Measurements from ENCODE around the gene ZNF76.
"Not testable (repeated sequence)": the region's sequence is repeated elsewhere in the genome, so short reads cannot be mapped to it uniquely, and the experiment has no call there.

ZNF76 gene

GRCh38 chr6:35302604-35303241 is 43.2 kb downstream of the ZNF76 start:
- peak; percentile 87 for DNase-seq

GRCh38 chr6:35304299-35304698 is 44.8 kb downstream of the ZNF76 start:
- DNase-seq = no peak

DNA sequence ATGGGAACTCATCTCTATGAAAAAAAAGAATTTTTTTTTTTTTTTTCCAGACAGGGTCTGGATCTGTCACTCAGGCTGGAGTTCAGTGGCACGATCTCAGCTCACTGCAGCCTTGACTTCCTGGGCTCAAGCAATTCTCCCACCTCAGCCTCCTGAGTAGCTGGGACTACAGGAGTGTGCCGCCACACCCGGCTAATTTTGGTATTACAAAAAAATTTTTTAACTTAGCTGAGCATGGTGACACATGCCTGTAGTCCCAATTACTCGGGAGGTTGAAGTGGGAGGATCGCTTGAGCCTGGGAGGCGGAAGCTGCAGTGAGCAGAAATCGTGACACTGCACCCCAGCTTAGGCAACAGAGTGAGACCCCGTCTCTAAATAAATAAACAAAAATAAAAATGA is 45.6 kb downstream of the ZNF76 start:
- DNase-seq = no peak

- not testable (repeated sequence) for DNase-seq
Measured at GRCh38 chr6:35307138-35307537, 47.6 kb downstream of the ZNF76 start.

DNA sequence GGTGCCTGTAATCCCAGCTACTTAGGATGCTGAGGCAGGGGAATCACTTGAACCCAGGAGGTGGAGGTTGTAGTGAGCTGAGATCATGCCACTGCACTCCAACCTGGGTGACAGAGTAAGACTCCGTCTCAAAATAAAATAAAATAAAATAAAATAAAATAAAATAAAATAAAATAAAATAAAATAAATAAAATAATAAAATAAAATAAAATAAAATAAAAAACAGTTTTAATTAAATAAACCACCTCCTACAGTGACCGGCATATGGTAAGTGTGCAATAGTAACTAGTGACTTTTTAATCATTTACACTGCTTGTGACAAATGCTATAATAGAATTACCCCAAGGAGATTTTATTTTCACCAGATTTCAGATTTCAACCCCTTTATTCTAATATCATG is 49.0 kb downstream of the ZNF76 start:
- not testable (repeated sequence) for DNase-seq

- peak; percentile 43 for DNase-seq
Measured at GRCh38 chr6:35309611-35310264, 50.2 kb downstream of the ZNF76 start.

GRCh38 chr6:35310265-35310831 is 50.8 kb downstream of the ZNF76 start:
- DNase-seq = peak; percentile 66

GRCh38 chr6:35311390-35312075 is 52.0 kb downstream of the ZNF76 start:
- DNase-seq = peak; percentile 71

- DNase-seq = peak; percentile 53
Measured at GRCh38 chr6:35312076-35312800, 52.7 kb downstream of the ZNF76 start.

- no peak for DNase-seq
Measured at GRCh38 chr6:35312807-35313206, 53.3 kb downstream of the ZNF76 start.

DNA sequence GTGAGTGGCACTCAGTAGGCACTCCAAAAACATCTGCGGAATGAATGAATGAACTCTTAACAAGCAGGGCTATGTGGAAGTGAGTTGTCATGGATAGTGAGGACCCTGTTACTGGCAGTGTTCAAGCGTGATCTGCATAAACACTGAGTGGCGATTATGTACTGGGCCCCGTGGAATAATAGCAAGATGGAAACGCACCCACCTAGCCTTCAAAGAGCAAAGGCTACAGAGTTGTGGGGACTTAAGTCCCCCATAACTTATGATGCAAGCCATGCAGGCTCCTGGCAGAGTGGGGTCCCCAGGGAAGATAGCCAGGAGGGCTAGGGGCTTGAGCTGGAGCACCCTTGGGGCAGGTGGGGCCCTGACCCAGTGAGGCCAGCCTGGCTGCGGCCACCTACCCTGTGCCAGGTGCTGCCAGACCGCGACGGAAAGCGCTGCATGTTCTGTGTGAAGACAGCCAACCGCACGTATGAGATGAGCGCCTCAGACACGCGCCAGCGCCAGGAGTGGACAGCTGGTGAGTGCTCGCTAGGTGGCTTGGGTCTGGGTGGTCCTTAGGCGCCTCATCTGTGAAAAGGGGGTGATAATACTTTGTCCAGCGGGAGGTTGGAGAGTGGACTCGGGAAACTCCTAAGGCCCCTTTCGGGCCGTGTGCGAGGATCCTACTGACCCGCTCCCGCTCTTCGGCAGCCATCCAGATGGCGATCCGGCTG is 58.1 kb downstream of the ZNF76 start:
- no peak for DNase-seq

DNA sequence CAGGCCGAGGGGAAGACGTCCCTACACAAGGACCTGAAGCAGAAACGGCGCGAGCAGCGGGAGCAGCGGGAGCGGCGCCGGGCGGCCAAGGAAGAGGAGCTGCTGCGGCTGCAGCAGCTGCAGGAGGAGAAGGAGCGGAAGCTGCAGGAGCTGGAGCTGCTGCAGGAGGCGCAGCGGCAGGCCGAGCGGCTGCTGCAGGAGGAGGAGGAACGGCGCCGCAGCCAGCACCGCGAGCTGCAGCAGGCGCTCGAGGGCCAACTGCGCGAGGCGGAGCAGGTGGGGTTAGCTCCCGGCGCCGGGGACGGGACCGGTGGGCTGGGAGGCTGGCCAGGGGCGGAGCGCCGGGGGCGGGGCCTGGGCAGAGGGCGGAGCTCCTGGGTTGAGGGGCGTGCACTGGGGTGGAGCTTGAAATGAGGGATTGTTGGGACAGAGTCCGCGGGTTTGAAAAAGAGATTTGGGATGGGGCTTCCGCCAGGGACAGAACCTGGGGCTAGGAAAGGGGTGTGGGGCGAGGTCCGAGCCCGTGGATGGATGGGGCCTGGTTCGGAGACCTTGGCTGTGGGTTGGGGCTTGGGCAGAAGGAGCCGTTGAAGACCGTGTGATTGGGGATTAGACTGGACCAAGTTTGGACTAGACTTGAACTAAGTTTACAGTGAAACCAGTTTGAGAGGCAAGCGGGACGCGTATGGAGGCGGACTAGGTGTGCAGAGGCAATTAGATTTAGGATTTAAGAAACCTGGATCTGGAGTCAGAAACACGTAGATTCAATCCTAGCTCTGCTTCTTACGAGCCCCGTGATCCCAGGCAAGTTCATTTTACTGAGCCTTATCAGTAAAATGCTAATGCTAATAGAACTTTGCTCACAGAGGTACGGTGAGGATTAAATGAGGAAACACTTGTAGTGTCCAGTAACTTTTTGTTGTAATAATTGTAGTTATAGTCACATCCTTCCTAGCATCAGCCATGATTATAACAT is 58.9 kb downstream of the ZNF76 start:
- no peak for DNase-seq

DNA sequence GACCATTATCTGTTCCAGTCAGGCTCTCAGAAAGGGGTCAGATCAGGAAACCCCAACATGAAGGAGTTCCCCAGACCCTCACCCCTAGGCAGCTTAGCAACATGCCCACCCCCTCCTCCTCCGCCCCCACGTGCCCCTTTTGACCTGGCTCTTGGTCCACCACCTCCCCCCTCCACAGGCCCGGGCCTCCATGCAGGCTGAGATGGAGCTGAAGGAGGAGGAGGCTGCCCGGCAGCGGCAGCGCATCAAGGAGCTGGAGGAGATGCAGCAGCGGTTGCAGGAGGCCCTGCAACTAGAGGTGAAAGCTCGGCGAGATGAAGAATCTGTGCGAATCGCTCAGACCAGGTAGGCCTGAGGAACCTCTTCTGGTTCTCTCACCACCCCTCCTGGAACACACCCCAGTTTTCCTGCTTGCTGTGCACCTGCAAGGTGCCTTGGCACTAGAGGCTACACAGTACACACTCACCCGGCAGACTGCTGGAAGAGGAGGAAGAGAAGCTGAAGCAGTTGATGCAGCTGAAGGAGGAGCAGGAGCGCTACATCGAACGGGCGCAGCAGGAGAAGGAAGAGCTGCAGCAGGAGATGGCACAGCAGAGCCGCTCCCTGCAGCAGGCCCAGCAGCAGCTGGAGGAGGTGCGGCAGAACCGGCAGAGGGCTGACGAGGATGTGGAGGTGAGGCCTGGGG is 60.0 kb downstream of the ZNF76 start:
- DNase-seq = no peak

DNA sequence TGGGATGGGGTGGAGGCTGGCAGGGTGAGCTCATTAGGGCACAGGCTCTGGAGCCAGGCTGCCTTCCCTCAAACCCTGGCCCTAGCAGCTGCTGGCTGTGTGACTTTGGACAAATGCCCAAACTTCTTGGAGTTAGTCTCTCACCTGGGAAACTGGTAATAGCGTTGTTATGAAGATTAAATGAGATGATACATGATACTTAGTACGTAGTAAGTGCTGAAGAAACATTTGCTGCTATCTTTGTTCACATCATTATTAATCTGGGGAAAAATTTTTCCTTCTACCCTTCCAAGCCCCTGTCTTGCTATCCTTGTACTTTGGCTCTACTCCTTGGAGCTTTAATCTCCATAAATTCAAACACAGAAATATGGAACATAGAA is 60.5 kb downstream of the ZNF76 start:
- no peak for DNase-seq

DNA sequence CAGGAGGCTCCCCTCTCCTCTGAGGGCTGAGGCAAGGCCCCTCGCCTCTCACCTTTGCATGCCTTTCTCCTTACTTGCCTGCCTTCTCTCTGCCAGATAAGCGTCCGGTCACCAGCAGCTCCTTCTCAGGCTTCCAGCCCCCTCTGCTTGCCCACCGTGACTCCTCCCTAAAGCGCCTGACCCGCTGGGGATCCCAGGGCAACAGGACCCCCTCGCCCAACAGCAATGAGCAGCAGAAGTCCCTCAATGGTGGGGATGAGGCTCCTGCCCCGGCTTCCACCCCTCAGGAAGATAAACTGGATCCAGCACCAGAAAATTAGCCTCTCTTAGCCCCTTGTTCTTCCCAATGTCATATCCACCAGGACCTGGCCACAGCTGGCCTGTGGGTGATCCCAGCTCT is 61.6 kb downstream of the ZNF76 start:
- no peak for DNase-seq

- DNase-seq = peak; percentile 76
Measured at GRCh38 chr6:35327349-35328027, 68.0 kb downstream of the ZNF76 start.

GRCh38 chr6:35328108-35328723 is 68.7 kb downstream of the ZNF76 start:
- DNase-seq = no peak

- not testable (repeated sequence) for DNase-seq
Measured at GRCh38 chr6:35328965-35329364, 69.4 kb downstream of the ZNF76 start.

DNA sequence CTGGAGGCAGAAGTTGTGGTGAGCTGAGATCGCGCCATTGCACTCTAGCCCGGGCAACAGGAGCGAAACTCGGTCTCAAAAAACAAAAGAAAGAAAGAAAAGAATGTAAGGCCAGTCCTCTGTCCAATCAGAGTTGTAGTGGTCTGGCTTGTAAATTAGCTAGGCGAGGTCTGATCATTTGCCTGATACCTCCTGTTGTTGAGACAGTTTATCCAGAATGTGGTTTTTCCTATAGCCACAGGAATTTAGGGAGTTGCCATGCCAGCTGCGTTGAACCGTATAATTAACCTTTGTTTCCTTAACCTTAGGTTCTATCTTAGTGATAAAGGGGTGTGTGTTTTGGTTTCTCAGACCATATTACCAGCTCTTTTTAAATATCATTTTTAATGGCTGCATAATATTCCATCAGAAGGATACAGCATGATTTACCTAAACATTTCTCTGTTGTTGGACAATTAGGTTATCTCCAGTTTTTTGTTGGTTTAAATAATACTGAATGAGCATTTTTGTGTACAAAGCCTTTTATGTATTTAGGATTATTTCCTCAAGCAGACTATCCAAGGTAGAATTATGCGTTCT is 71.1 kb downstream of the ZNF76 start:
- DNase-seq = no peak

All from activated CD8-positive, alpha-beta memory T cell treated with anti-CD3 and anti-CD28 coated beads, Interleukin-2, amount 50 U/mL, for 48 hours (primary cell).